ACC112 (cell line): ENCODE measurements around the gene CSF2.

Experiments used
- H2AFZ ChIP-seq: fragments of 200-600 bp; sonication (generic); one replicate; pipeline ENCODE4 v1.6.0; 2017; ENCODE audit warnings: antibody characterized with exemption, low read length; ENCODE audit not compliant: unreplicated experiment
- H3K27ac ChIP-seq: fragments of 200-600 bp; sonication (generic); 2 replicates; pipeline ENCODE4 v1.5.1; 2014; ENCODE audit warnings: low read depth, mild to moderate bottlenecking, antibody characterized with exemption, low read length, moderate library complexity
- H3K27me3 ChIP-seq: fragments of 200-600 bp; sonication (generic); 2 replicates; pipeline ENCODE4 v1.6.1; 2014; ENCODE audit warnings: mild to moderate bottlenecking, antibody characterized with exemption, low read length, moderate library complexity, mixed read lengths; ENCODE audit not compliant: insufficient read depth
- H3K36me3 ChIP-seq: fragments of 200-600 bp; sonication (generic); 2 replicates; pipeline ENCODE4 v1.6.1; 2016; ENCODE audit warnings: mild to moderate bottlenecking, antibody characterized with exemption, low read length, moderate library complexity, mixed read lengths; ENCODE audit not compliant: insufficient read depth
- H3K4me1 ChIP-seq: fragments of 200-600 bp; sonication (generic); one replicate; pipeline ENCODE4 v1.6.1; 2016; ENCODE audit warnings: low read length, mixed read lengths; ENCODE audit not compliant: insufficient read depth, unreplicated experiment, control insufficient read depth
- H3K4me3 ChIP-seq: fragments of 200-600 bp; sonication (generic); 2 replicates; pipeline ENCODE4 v1.5.1; 2014; ENCODE audit warnings: mild to moderate bottlenecking, low read depth, low read length
- H3K79me2 ChIP-seq: fragments of 200-600 bp; sonication (generic); one replicate; pipeline ENCODE4 v1.6.0; 2016; ENCODE audit warnings: low read length; ENCODE audit not compliant: control insufficient read depth, unreplicated experiment, insufficient read depth

The CSF2 gene

GRCh38 chr5:132073231-132074013, at the start of gene CSF2:
TSS of gene CSF2 (plus strand) at chr5:132073789. CDS start at chr5:132073824, 35 bp downstream.
- Histone ChIP-seq H3K4me1 (peaks cover 32% of the 10 kb centered on the region), H3K4me3 (no peak within 1 kb of the TSS; the same call in 1 of the 2 replicates), H3K36me3 (no peaks in the 10 kb centered on the region), H3K27me3 (no peaks in the 10 kb centered on the region), H2AFZ (no peak within 1 kb of the TSS), H3K27ac (peak within 1 kb of the TSS; percentile 52), H3K79me2 (no peaks in the 10 kb centered on the region)

GRCh38 chr5:132024117-132024435, 49.5 kb upstream of the CSF2 start:
- Histone ChIP-seq H3K79me2 (no peaks in the 10 kb centered on the region), H3K27me3 (peaks cover 54% of the 10 kb centered on the region), H3K36me3 (no peaks in the 10 kb centered on the region), H3K4me3 (no peak overlapping the region), H3K4me1 (no peaks in the 10 kb centered on the region), H3K27ac (no peak overlapping the region), H2AFZ (no peak overlapping the region)

GRCh38 chr5:132024789-132025402, 48.7 kb upstream of the CSF2 start:
- Histone ChIP-seq H3K4me1 (no peaks in the 10 kb centered on the region), H3K36me3 (no peaks in the 10 kb centered on the region), H2AFZ (no peak overlapping the region), H3K27me3 (peaks cover 51% of the 10 kb centered on the region), H3K4me3 (no peak overlapping the region), H3K79me2 (no peaks in the 10 kb centered on the region), H3K27ac (no peak overlapping the region)

GRCh38 chr5:132025403-132025971, 48.1 kb upstream of the CSF2 start:
- no peak overlapping the region for H3K4me3 ChIP-seq
- H3K79me2 ChIP-seq = no peaks in the 10 kb centered on the region
- no peaks in the 10 kb centered on the region for H3K4me1 ChIP-seq
- H2AFZ ChIP-seq = no peak overlapping the region
- H3K27me3 ChIP-seq = peaks cover 51% of the 10 kb centered on the region
- no peak overlapping the region for H3K27ac ChIP-seq
- no peaks in the 10 kb centered on the region for H3K36me3 ChIP-seq

GRCh38 chr5:132026516-132027008, 47.0 kb upstream of the CSF2 start:
- H2AFZ ChIP-seq = no peak overlapping the region
- H3K36me3 ChIP-seq = no peaks in the 10 kb centered on the region
- no peaks in the 10 kb centered on the region for H3K4me1 ChIP-seq
- H3K27me3 ChIP-seq = peaks cover 57% of the 10 kb centered on the region
- H3K4me3 ChIP-seq = no peak overlapping the region
- no peak overlapping the region for H3K27ac ChIP-seq
- no peaks in the 10 kb centered on the region for H3K79me2 ChIP-seq

- Histone ChIP-seq H3K4me1 (no peaks in the 10 kb centered on the region), H2AFZ (no peak overlapping the region), H3K27ac (no peak overlapping the region), H3K27me3 (peaks cover 59% of the 10 kb centered on the region), H3K79me2 (no peaks in the 10 kb centered on the region), H3K4me3 (no peak overlapping the region), H3K36me3 (no peaks in the 10 kb centered on the region)
These were observed 46.6 kb upstream of the CSF2 start for GRCh38 chr5:132027027-132027426.

- Histone ChIP-seq H3K27me3 (peaks cover 74% of the 10 kb centered on the region), H3K27ac (no peak overlapping the region), H2AFZ (no peak overlapping the region), H3K79me2 (no peaks in the 10 kb centered on the region), H3K36me3 (no peaks in the 10 kb centered on the region), H3K4me3 (no peak overlapping the region), H3K4me1 (no peaks in the 10 kb centered on the region)
These were observed 43.8 kb upstream of the CSF2 start for GRCh38 chr5:132029609-132030330.

- Histone ChIP-seq H3K27me3 (peaks cover 67% of the 10 kb centered on the region), H3K27ac (no peak overlapping the region), H3K36me3 (no peaks in the 10 kb centered on the region), H3K79me2 (no peaks in the 10 kb centered on the region), H3K4me3 (no peak overlapping the region), H3K4me1 (no peaks in the 10 kb centered on the region), H2AFZ (no peak overlapping the region)
These were observed 43.0 kb upstream of the CSF2 start for GRCh38 chr5:132030610-132031009.

- Histone ChIP-seq H2AFZ (no peak overlapping the region), H3K27me3 (peaks cover 79% of the 10 kb centered on the region), H3K4me1 (no peaks in the 10 kb centered on the region), H3K4me3 (no peak overlapping the region), H3K27ac (no peak overlapping the region), H3K36me3 (no peaks in the 10 kb centered on the region), H3K79me2 (no peaks in the 10 kb centered on the region)
These were observed 41.4 kb upstream of the CSF2 start for GRCh38 chr5:132032196-132032595.

GRCh38 chr5:132033122-132033521, 40.5 kb upstream of the CSF2 start:
- Histone ChIP-seq H3K79me2 (no peaks in the 10 kb centered on the region), H3K27me3 (peaks cover 88% of the 10 kb centered on the region), H3K27ac (no peak overlapping the region), H3K36me3 (no peaks in the 10 kb centered on the region), H2AFZ (no peak overlapping the region), H3K4me1 (no peaks in the 10 kb centered on the region), H3K4me3 (no peak overlapping the region)
